GM19351 (cell line): ENCODE measurements around the gene STK17A.

ENCODE experiments used
- ATAC-seq: cut with Tn5 transposase; IDR thresholded peaks from one replicate; pipeline ENCODE4 v1.9.1; 2021; ENCODE audit warnings: mild to moderate bottlenecking, moderate library complexity; ENCODE audit not compliant: unreplicated experiment

Gene STK17A

DNA sequence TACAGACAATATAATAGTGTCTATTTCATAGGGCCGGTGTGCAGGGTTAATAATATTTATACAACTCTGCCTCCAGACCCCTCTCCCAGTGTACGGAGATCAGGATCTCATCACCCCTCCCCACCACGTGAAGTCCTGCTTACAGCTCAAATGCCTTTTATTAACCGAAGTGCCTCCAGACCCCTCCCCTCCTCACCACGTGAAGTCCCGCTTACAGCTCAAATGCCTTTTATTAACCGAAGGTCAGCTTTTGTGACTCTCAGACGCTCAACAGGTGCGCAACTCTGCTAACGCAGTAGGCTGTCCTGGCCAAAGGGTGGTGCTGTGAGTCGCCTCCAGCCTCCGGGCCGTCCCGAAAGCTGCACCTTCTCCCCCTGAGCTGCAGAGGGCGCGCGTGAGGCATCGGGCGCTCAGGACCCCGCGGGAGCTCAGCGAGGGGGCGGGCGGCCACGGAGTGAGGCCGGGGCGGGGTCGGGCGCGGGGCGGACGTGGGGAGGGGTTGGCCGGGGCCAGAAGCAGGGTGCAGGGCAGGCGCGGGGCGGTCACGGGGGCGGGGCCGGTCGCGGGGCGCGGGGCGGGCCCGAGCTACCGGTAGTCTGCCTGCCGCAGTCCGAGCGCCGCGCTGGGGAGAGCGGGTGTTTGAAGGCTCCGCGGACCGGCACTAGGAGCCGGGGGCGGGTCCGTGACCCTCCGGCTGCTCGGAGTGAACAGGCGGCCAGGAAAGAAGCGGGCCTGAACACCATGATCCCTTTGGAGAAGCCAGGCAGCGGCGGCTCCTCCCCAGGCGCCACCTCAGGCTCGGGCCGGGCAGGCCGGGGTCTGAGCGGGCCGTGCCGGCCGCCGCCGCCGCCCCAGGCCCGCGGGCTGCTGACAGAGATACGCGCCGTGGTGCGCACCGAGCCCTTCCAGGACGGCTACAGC lies at the start of gene STK17A:
Gene STK17A (plus strand): TSS at position 606 of the 921 bp plus-strand sequence. CDS start 136 bp downstream, at position 742.
- peak; percentile 60 for ATAC-seq

DNA sequence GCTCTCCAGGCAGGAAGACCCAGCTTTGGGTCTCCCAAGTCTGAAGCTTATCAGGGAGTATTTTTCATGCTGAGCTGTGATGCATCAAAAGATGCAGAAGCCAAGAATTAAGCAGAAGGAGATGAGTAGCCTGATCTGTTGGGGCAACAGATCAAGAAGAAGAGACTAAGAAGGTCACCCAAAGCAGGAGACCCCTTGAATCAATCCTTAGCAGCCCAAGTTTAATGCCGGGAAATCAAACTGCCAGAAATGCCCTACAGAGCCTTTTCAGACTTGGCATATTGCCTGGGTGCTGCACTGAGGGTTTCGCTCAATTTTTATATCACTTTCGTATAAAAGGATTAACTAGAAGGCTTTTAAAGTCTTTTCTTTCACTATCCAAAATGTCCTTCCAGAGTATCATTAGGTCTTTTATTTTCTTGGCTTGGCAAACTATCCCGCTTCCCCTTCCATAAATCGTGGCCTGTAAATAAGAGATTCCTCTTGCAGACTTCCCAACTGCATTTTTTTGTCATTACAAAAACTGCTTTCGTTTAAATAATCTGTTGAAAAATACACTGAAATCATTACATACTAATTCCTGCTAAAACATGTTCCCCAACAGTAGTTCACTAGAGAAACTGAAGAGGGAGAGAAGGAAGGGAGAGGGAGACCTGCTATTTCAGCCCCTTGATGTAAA lies 49.0 kb upstream of the STK17A start:
- no peak for ATAC-seq

DNA sequence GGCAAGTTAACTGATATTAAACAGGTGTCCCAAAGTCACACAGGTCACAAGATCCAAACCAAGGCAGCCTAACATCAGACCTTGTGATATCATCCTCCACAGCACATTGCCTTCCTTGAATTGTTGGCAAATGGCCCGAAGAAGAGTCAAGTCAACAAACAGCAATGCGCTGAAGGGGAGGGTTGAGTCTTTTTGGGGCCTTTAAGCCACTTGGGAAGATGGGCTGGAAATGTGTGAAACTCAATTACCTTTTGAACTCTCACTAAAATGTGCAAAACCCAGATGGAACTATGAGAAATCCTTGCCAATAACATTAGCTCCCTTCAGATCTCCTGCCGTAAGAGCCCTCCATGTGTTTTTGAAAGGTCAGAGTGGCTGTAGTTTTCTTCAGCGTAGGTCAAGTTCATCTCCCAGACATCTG lies 47.9 kb upstream of the STK17A start:
- ATAC-seq: no peak

DNA sequence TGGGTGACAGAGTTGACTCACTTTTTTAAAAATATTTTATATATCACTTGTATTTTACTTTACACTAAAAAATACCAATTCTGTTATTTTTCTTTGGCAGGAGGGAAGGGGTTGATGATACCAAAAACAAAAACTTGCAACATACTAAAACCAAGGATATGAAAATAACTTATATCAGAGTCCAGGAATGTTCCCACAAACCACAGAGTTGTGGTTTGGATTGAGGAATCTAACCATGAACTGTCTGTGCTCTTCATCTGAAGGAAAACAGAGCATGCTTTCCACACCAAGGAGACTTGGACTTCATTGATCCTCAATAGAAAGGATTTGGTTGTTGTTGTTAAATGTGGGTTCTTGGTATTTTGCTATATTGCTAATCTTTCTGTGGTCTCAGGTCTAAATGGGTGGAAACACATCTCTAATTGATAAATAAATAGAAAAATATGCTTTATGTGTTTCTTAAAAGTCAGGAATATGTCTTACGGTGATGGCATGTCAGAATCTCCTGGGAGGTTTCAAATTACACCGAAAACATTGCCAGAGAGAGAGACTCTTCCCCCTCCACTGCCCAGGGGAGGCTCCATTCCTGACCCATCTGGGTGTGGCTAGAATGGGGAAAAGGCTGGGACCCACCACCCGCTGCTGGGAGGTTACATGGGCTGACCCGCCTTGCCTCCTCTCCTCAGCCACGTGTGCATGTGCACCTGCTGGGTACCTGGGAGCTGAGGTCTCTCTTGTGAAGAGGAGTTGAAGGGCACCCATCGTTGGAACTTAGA lies 46.9 kb upstream of the STK17A start:
- ATAC-seq: no peak

DNA sequence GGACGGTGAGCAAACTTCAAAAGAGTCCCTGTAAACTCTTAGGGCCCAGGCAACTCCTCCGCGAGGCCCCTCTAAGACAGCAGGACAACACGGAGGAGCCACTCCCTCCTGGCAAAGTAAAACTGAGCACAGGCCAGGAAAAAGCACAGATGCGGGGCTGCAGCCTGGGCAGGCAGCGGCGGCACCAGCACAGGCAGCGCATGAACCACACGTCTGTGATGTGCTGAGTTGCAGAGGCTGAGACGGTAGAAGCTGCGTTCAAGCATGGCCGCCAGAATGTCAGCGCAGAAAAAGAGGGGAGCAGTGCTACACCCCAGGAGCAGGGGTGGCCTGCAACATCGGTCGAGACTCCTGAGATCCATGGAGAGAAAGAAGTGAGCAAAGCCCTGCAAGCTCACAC lies 46.1 kb upstream of the STK17A start:
- no peak for ATAC-seq

DNA sequence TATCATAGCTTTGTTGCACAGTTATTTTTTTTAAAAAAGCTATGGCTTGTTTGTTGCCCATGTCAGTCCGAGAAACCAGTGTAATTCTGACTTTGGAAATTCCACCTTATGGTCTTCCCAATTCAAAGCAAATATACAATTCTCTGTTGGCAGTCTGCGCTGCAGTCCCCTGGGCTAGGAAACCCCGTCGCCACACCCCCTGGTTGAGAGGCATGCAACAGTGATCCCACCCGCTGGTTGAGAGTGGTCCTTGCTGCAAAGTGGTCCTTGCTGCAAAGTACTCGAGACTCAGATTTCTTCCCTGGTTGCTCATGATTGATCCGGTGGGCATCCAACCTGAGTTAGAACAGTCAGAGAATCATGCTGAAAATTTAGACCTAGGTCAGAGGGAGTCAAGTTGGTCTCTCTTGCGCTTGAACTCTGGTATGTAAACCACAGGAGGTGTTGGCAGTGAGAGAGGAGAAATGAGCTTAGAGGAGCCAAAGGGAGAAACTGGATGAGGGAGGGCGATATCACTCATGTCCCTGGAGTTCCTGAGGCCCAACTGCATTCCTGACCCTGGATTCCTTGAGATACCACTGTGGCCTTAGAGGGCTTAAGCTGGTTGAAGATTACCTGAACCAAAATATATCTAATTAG lies 45.0 kb upstream of the STK17A start:
- ATAC-seq: no peak

DNA sequence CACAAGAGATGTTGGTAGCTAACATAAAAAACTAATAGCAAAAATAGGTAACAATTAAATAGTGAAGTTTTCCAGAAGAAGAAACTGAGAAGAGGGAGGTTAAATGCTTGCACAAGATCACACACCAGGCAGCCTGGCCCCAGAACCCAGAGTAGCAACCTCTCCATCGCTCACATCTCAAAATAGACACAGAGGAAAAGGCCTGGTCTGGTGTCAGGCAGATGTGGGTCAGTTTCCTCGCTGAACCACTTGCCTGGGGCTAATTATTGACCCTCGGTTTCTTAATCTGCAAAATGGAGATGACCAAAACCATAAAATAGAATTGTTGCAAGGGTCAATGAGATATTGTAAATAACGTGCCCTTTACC lies 44.5 kb upstream of the STK17A start:
- no peak for ATAC-seq

DNA sequence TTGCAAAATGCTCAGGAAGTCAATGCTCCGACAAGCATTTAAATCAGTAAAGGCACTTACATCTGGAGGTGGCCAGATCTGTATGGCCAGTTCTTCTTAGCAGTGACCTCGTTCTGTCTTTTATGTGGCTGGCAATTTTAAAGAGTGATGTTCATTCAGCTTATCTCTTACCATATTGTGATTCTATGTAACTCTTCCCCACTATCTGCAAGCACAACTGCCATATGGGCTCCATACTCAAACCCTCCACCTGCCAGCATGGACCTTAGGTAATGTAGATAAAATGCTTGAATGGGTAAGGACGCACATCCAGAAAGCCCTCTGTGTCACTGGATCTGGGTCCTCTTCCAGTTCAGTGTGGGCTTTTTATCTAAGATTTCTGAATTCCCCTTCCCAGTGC lies 42.4 kb upstream of the STK17A start:
- ATAC-seq: no peak

DNA sequence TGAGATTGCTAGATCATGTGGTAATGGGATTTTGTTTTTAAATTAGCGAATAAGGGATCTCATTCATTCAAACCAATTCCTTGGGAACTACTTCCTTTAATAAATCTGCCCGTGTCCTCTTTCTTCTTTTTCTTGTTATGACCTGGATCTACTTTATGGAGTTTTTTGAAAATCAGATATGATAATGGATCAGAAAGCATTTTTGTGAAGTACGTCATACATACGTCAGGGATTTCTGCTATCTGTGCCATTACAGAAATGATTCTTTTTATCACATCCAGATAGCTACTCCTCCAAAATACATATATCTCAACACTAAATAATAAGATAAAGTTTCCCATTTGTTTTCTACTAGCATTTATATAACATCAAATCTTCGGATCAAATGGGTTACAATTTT lies 40.2 kb upstream of the STK17A start:
- no peak for ATAC-seq

DNA sequence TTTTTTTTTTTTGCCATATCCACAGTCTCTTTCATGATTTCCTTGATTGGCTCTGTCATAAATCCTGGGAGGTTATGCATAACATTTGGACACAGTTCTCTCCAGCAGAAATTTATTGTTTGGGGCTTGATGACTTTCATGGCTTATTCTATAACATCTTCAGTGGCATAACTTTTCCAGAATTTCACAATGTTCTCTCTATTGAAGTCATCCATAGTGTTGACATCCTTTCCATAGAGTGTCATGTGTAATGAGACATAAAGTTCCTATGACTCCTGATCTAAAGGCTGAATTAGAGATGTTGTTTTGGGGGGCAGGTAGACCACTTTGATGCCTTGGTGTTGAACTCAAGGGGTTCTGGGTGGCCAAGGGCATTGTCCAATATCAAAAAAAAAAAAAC lies 36.7 kb upstream of the STK17A start:
- no peak for ATAC-seq

DNA sequence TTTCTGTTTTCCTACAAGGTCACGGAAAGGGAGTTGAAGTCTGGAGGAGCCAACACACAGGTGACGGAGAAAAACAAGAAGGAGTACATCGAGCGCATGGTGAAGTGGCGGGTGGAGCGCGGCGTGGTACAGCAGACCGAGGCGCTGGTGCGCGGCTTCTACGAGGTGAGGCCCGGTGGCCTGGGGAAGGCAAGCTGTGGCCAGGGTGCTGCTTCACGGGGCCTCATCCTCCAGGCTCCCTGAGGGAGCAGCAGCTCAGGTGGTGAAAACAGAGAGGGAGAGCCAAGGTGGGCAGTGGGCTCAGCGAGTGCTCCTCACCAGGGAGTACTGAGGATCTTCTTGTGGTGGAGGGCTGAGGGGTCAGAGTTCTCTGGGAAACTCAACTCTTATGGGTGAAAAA lies 32.5 kb upstream of the STK17A start:
- no peak for ATAC-seq

DNA sequence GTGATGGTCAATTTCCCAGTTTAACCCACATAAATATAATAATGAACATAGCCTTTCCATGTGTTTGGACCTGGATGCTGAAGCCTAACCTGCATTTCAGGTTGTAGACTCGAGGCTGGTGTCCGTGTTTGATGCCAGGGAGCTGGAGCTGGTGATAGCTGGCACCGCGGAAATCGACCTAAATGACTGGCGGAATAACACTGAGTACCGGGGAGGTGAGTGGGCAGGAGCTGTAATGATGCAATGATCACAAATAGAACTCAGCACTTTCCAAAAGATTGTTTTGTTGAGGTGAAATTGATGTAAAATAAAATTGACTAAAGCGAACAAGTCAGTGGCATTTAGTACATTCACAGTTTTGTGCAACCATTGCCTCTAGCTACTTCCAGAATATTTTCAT lies 30.8 kb upstream of the STK17A start:
- no peak for ATAC-seq

DNA sequence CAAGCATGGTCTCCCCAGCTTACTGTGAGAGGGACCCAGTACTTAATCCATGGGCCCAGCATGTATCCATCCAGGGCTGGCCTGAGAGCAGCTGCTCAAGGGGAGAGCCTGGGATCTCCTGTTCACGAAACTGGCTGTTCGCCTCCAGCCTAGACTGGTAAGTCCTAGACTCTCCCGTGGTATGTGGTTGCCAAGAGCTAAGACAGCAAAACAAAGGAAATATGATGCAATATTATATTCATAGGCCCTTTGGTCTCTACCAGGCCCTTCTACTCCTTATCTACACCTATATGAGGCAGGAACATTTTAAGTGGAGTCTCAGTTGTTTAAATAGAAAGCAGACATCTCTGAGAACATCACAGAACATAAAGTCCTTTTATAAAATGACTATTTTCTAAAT lies 28.9 kb upstream of the STK17A start:
- ATAC-seq: no peak

DNA sequence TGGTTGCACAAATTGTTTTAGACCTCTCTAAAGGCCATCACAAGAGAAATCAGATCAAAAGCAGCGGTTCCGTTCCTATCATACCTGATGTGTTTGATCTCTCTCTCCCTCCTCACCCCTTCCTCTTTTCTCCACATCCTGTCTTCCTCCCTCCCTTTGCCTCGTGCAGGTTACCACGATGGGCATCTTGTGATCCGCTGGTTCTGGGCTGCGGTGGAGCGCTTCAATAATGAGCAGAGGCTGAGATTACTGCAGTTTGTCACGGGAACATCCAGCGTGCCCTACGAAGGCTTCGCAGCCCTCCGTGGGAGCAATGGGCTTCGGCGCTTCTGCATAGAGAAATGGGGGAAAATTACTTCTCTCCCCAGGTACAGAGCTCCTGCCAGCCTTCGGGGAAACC lies 28.5 kb upstream of the STK17A start:
- ATAC-seq: no peak

DNA sequence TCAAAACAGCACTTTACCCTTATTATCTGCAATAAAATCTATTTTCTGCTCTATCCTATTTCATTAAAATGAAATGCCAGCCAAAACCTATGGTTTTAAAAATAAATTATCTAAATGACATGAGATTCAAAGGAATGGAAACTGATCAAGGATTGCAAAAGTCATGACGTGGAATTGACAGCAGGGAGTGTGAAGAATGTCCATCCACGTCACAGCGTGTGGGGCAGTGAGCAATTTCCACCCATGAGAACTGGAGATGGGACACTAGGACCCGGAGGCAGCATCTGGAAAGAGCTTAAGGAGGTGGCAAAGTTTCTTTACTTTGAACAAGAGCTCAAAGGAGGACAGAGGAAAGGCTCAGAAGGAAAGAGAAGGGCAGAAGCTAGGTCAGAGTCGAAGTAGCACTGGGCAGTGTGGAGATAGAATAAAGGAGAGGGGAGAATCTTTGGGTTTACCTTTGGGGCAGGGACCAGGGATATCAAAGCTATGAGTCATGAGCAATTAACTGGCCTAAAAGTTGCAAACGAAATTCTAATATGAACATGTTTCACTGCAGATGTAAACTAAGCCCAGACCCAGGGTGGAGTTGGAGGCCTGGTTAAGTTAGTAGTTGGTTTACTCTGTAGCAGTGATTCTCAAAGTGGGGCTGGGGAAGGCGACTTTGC lies 24.9 kb upstream of the STK17A start:
- no peak for ATAC-seq

DNA sequence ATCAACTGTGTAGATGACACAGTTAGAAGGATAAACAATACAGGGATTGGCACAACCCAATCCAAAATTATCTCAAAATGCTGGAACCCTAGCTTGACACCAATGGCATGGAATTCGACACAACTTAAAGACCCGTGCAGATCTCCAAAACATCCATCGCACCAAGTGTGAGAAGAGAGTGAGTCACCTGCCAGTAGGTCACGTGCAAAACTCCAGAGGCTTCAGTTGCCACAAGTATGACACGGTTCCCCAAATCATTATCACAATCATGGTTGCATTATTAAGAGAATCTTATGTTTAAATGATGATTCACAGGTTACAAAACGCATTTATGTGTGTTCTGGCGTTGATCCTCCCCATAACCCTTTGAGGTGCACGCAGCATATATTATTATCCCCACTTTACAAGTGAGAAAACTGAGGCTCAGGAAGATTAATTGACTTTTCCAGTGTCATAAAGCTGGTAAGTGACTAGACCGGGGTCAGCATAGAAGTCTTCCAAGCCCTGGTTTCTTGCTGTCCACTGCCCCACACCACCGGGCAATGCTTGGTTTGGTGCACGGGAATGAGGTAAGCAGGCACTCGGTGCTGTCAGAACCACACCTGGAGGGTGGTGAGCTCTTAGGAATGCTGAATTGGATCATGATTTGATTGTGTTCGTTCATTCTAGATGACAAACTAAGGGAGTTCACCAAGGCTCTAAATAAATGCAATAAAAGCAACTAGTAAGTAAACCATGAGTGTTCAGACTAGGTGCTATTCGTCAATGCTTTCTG lies 23.6 kb upstream of the STK17A start:
- no peak for ATAC-seq

DNA sequence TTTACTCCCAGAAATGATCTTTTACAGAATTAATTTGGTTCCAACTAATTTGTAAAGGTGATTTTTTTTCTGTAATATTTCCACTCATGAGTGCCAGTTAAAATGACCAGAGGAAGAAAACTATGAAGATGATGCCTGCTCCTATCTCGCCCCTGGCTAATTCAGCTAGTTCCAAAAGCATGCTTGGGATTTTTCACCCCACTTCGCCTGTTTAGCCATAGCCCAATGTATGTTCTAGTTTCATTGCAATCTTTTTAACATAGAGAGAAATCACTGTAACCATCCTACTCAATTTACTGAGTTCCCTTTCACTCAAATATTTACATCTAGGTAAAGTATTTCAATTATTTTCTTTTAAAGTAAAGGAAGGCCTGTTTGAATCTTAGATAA lies 23.0 kb upstream of the STK17A start:
- ATAC-seq: no peak

DNA sequence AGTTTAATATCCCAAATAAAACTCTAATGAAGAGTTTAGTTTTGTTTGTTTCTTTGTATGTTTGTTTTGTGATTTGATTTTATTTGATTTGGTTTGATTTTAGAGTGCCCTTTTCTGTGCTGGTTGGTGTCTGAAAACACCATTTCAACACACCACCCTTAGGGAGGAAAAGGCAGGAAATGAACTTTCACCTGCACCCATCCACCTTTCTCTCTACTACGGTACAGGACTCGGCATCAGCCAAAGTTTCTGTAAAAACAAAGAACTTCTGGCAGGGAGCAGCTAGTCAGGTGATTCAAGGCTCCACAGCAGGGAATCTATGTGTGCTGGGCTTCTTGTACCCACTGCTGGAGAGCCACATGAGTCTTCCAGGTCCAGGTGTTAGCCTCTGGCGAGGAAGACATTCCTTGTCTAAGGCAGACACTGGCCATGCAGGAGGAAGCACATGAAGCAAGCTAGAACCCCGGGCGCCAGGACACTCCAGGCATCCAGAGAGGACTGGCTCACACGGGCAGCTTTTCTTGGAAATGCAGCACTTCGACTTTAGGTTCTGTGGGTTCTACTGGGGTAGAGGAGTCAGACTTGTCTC lies 22.1 kb upstream of the STK17A start:
- ATAC-seq: no peak

DNA sequence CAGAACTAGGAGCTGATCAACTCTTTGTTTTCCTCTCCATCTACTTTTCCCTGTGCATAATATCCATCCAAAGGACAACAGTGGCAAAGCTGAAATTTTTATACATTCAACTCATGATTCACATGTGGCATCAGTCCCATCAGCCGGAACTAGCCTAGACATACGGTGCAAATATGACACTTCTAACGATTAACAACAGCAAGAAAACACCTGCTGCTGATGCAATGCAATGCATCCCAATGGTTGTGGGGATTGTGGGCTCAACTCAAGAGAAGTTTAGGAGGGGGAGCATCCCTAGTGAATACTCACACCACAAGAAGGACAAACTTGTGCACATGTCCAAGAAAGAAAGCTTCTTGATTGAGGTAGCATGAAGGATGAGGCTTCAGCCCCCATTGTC lies 20.5 kb upstream of the STK17A start:
- no peak for ATAC-seq
